K562 (cell line): ENCODE measurements around the gene NLRP6. TPM values are rescaled to one million over a fixed set of nuclear protein-coding genes. Genes with fewer than 3 reads are reported as not detected.
A peak's percentile ranks its signal among the peaks of the same experiment; 100 is the strongest.

Experiments
- ATAC-seq: fragments of 200-7000 bp; cut with Tn5 transposase; 3 replicates; pipeline ENCODE4 v1.9.1; 2020; ENCODE audit warnings: moderate library complexity
- BruUV-seq: library from RNA; stranded (reverse); fragments of 400-500 nt; replicated peaks from 2 replicates; lab custom pipeline; 2021; lab: Mats Ljungman, UMichigan
- CTCF ChIA-PET: fragments of 300-600 bp; formaldehyde crosslinking; extraction: SDS; loops from one replicate; lab custom pipeline; 2021; ENCODE audit warnings: low intra/inter-chr PET ratio; lab: Yijun Ruan, JAX
- POLR2A ChIA-PET: fragments of 300-600, 350-650 bp; sonication (Branson Sonifier 250); formaldehyde crosslinking; extraction: SDS; loops from one replicate; lab custom pipeline; 2021; ENCODE audit warnings: antibody characterized with exemption, inconsistent platforms; lab: Yijun Ruan, JAX
- DNase-seq, 4 experiments: peaks; one replicate each; pipeline versions ENCODE4 v3.0.0 to v3.0.0-alpha.2; 2011 to 2018; ENCODE audit warnings: low spot score in 3 of 4, mixed read lengths in 3 of 4; ENCODE audit errors: extremely low read depth in 1 of 4
- FAIRE-seq: peaks from 2 replicates; lab custom pipeline; 2011; peaks lifted over from hg19 to GRCh38; lab: Jason Lieb, UNC
- H2AFZ ChIP-seq: 2 replicates; pipeline ENCODE4 v1.6.0; 2011; ENCODE audit warnings: low read depth, low read length, control low read depth, inconsistent platforms
- H3K27ac ChIP-seq: fragments of 200-600 bp; 3 replicates; pipeline ENCODE4 v1.8.0; 2011; ENCODE audit warnings: low read depth, mild to moderate bottlenecking, control low read depth, inconsistent platforms, low read length, moderate library complexity, mixed read lengths; ENCODE audit errors: extremely low read depth
- H3K27me3 ChIP-seq, 2 experiments: fragments of 300-600 bp in 1 of 2; 2 replicates in 1 of 2; 3 replicates in 1 of 2; pipeline versions ENCODE4 v1.6.0 to v1.8.0; 2011; ENCODE audit warnings: inconsistent platforms in 2 of 2, low read length in 2 of 2, mild to moderate bottlenecking in 1 of 2, mixed read lengths in 1 of 2, moderate library complexity in 1 of 2; ENCODE audit not compliant: control insufficient read depth in 2 of 2, insufficient read depth in 2 of 2
- H3K36me3 ChIP-seq: fragments of 300-600 bp; 3 replicates; pipeline ENCODE4 v1.8.0; 2011; ENCODE audit warnings: mild to moderate bottlenecking, low read length, inconsistent platforms; ENCODE audit not compliant: control insufficient read depth, insufficient read depth
- H3K4me1 ChIP-seq, 2 experiments: fragments of 200-600 bp in 1 of 2; replicated peaks in 1 of 2; 2 replicates in 1 of 2; 3 replicates in 1 of 2; pipeline versions ENCODE4 v1.5.1 to v1.8.0; 2011; ENCODE audit warnings: inconsistent platforms in 2 of 2, low read length in 2 of 2, mild to moderate bottlenecking in 1 of 2, mixed read lengths in 1 of 2, moderate library complexity in 1 of 2; ENCODE audit not compliant: control insufficient read depth in 2 of 2, insufficient read depth in 2 of 2
- H3K4me2 ChIP-seq: 2 replicates; pipeline ENCODE4 v1.6.1; 2011; ENCODE audit warnings: low read length, control low read depth, inconsistent platforms, mixed read lengths; ENCODE audit not compliant: insufficient read depth
- H3K4me3 ChIP-seq: fragments of 200-600 bp; sonication (generic), shearing (Covaris generic); 2 replicates; pipeline ENCODE4 v1.5.1; 2016; ENCODE audit warnings: control low read depth, inconsistent platforms
- H3K79me2 ChIP-seq: fragments of 200-600 bp; 3 replicates; pipeline ENCODE4 v1.8.0; 2011; ENCODE audit warnings: low read length, inconsistent platforms; ENCODE audit not compliant: control insufficient read depth, insufficient read depth
- H3K9ac ChIP-seq, 2 experiments: 2 replicates each; pipeline versions ENCODE4 v1.6.0 to v1.6.1; 2011; ENCODE audit warnings: low read depth in 2 of 2, low read length in 2 of 2, control low read depth in 1 of 2, inconsistent platforms in 1 of 2, mild to moderate bottlenecking in 1 of 2, mixed read lengths in 1 of 2; ENCODE audit not compliant: insufficient read depth in 1 of 2
- H3K9me1 ChIP-seq: one replicate; pipeline ENCODE4 v1.6.0; 2011; ENCODE audit warnings: inconsistent platforms, mild to moderate bottlenecking, low read length, moderate library complexity; ENCODE audit not compliant: control insufficient read depth, insufficient read depth
- H3K9me3 ChIP-seq: replicated peaks from 2 replicates; pipeline ENCODE4 v1.5.1; 2011; ENCODE audit warnings: low read depth, low read length, inconsistent platforms; ENCODE audit not compliant: control insufficient read depth, insufficient read depth
- H4K20me1 ChIP-seq: replicated peaks from 2 replicates; pipeline ENCODE4 v1.6.1; 2011; ENCODE audit warnings: low read length, inconsistent platforms, mixed read lengths; ENCODE audit not compliant: control insufficient read depth, insufficient read depth
- GABPB1 ChIP-seq: sonication (generic); formaldehyde crosslinking; IDR thresholded peaks from 2 replicates; pipeline ENCODE4 v1.8.0; 2022; ENCODE audit warnings: mild to moderate bottlenecking, missing genetic modification reagents
- MCM7 ChIP-seq, 2 experiments: fragments of 450-650 bp; IDR thresholded peaks; 2 replicates each; pipeline ENCODE4 v1.6.1; 2016 to 2018
- NR3C1 ChIP-seq: sonication (generic); formaldehyde crosslinking; IDR thresholded peaks from 2 replicates; pipeline ENCODE4 v1.8.1; 2022; ENCODE audit warnings: missing genetic modification reagents
- RAD21 ChIP-seq, 2 experiments: fragments of 250-450 bp in 1 of 2; fragments of 450-650 bp in 1 of 2; sonication (Bioruptor Pico) in 1 of 2; formaldehyde crosslinking in 1 of 2; IDR thresholded peaks in 1 of 2; conservative IDR thresholded peaks in 1 of 2; 2 replicates each; pipeline versions ENCODE4 v1.4.0 to v1.8.0; 2020 to 2022; ENCODE audit warnings: mild to moderate bottlenecking in 2 of 2, moderate library complexity in 1 of 2
- RB1 ChIP-seq: fragments of 450-650 bp; IDR thresholded peaks from 2 replicates; pipeline ENCODE4 v1.6.1; 2017; ENCODE audit warnings: low read depth, mild to moderate bottlenecking
- XRCC5 ChIP-seq: fragments of 200-400 bp; formaldehyde crosslinking; IDR thresholded peaks from 2 replicates; pipeline ENCODE4 v1.6.1; 2017; ENCODE audit warnings: low read depth, mild to moderate bottlenecking, low read length
- ZBTB17 ChIP-seq: fragments of 450-650 bp; formaldehyde crosslinking; IDR thresholded peaks from 2 replicates; pipeline ENCODE4 v1.4.0; 2020; ENCODE audit warnings: mild to moderate bottlenecking
- ZFP91 ChIP-seq: sonication (generic); formaldehyde crosslinking; IDR thresholded peaks from 2 replicates; pipeline ENCODE4 v1.8.0; 2022; ENCODE audit warnings: mild to moderate bottlenecking, missing genetic modification reagents
- ZNF263 ChIP-seq: sonication (generic); formaldehyde crosslinking; IDR thresholded peaks from 2 replicates; pipeline ENCODE4 v1.8.0; 2022; ENCODE audit warnings: mild to moderate bottlenecking, missing genetic modification reagents, borderline replicate concordance
- ZNF280B ChIP-seq: fragments of 250-450 bp; sonication (Bioruptor Pico); IDR thresholded peaks from 2 replicates; pipeline ENCODE4 v1.5.1; 2021; ENCODE audit warnings: mild to moderate bottlenecking
- WGBS: fragments of 100-300 bp; shearing (Covaris generic); methylation state at CpG from one replicate; pipeline ENCODE4 v1.1.6; 2016; ENCODE audit warnings: low coverage, mixed read lengths; ENCODE audit not compliant: insufficient coverage; ENCODE audit errors: missing lambda C conversion rate; 5-methylcytosine and 5-hydroxymethylcytosine counted together
- in situ Hi-C: fragments of 300-500 bp; cut with MboI; formaldehyde crosslinking; loops from 4 replicates; pipeline ENCODE4 v1.15.0; 2018; ENCODE audit warnings: inconsistent platforms, mixed read lengths
- intact Hi-C: fragments of 100-400 bp; cut with micrococcal nuclease; formaldehyde crosslinking; loops from 2 replicates; pipeline ENCODE4 v1.14.2; 2022
- polyA plus RNA-seq, 8 experiments: library from polyadenylated mRNA; depleted of rRNA in 4 of 8; stranded (reverse) in 5 of 8; unstranded in 3 of 8; fragments of >200 nt; fragmentation: Nextera tagmentation in 2 of 8; fragmentation: Illumina TruSeq in 1 of 8; extraction: Ambion mirVana in 2 of 8; extraction: Trizol in 1 of 8; gene quantifications; 2 replicates each; pipeline versions ENCODE4 v1.2.1 to v1.2.3, GENCODE V29; 2011 to 2014; ENCODE audit warnings: inconsistent platforms in 1 of 8, missing spikeins in 1 of 8
- total RNA-seq, 7 experiments: library from RNA; depleted of rRNA in 6 of 7; stranded (reverse); fragments of >200 nt in 6 of 7; fragmentation: Illumina TruSeq in 2 of 7; extraction: Trizol in 2 of 7; gene quantifications; 2 replicates each; pipeline versions ENCODE4 v1.2.1 to v1.2.3, GENCODE V29; 2011 to 2021; ENCODE audit warnings: low replicate concordance in 1 of 7
- TF ChIP-seq, protein P1 (sequence below), 3 experiments: IDR thresholded peaks in 2 of 3; conservative IDR thresholded peaks in 1 of 3; 2 replicates each; pipeline ENCODE4 v1.5.1; 2011 to 2012; ENCODE audit warnings: low read length in 3 of 3, mild to moderate bottlenecking in 3 of 3, control low read depth in 2 of 3, improper control_type of control experiment in 1 of 3, inconsistent platforms in 1 of 3, low read depth in 1 of 3, mixed read lengths in 1 of 3, moderate library complexity in 1 of 3; ENCODE audit not compliant: insufficient read depth in 2 of 3

Gene NLRP6
- total and polyA plus RNA-seq, 9 of the 15 experiments (the other 6 are each of a cell fraction or from before 2014, with no cell fraction given) = 0.03 to 0.18 (median 0.15) TPM; not detected in 5

GRCh38 chr11:250740-251299 is 27.4 kb upstream of the NLRP6 start (continued):
- TF ChIP-seq ZFP91 (CRISPR knock-in tag) (no peak), RB1 (peak; percentile 47; the same call in 1 of the 2 replicates), ZNF280B (CRISPR knock-in tag) (no peak), NR3C1 (no peak), XRCC5 (0 out of 2 replicates have a peak, but pooled peaks have one; percentile 62), GABPB1 (CRISPR knock-in tag) (no peak)
- TF ChIP-seq, all 486 proteins: peak for 15

- TF ChIP-seq RAD21 (CRISPR knock-in tag; conservative IDR thresholded peaks at IDR 0.05 in 1 of 2, IDR thresholded peaks at IDR 0.05 in 1 of 2) (0 out of 4 replicates have a peak, but pooled peaks of 1 of the 2 experiments have one; percentile 10), MCM7 (IDR thresholded peaks at IDR 0.05) (no peak), ZNF263 (CRISPR knock-in tag) (peak; percentile 63; the same call in 1 of the 2 replicates), ZBTB17 (CRISPR knock-in tag) (no peak)
- TF ChIP-seq, protein P1, sequence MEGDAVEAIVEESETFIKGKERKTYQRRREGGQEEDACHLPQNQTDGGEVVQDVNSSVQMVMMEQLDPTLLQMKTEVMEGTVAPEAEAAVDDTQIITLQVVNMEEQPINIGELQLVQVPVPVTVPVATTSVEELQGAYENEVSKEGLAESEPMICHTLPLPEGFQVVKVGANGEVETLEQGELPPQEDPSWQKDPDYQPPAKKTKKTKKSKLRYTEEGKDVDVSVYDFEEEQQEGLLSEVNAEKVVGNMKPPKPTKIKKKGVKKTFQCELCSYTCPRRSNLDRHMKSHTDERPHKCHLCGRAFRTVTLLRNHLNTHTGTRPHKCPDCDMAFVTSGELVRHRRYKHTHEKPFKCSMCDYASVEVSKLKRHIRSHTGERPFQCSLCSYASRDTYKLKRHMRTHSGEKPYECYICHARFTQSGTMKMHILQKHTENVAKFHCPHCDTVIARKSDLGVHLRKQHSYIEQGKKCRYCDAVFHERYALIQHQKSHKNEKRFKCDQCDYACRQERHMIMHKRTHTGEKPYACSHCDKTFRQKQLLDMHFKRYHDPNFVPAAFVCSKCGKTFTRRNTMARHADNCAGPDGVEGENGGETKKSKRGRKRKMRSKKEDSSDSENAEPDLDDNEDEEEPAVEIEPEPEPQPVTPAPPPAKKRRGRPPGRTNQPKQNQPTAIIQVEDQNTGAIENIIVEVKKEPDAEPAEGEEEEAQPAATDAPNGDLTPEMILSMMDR (IDR thresholded peaks at IDR 0.05 in 2 of 3, conservative IDR thresholded peaks at IDR 0.05 in 1 of 3; ENCODE audit: insufficient read depth in 2 of 3, low read depth in 1 of 3, low read length in 3 of 3) = peak in 2 of 3 experiments; percentile 19 to 27; a peak in 2 of 6 replicates
- TF ChIP-seq, all 486 proteins: peak for 3
- ChIA-PET CTCF (interaction anchor here (0.8 kb wide), 1 partner anchor 105 kb away, joined by 3 read pairs; no protein-coding TSS in a partner anchor), POLR2A (interaction anchor here (1.1 to 2.0 kb wide), 7 partner anchors 13 to 197 kb away, joined by 3 to 9 read pairs (median 7); partner anchors contain the start of genes BET1L, PSMD13 and RIC8A)
- intact Hi-C loops (no loop called here), in situ Hi-C loops (loop anchor here (5.0 kb wide), 1 partner anchor 106 kb away; no protein-coding TSS in a partner anchor)
- no TSS peak for BruUV-seq
- DNase-seq = peak in 3 of 4 experiments; percentile 27 to 66 (median 53)
- H3K79me2 ChIP-seq = no peaks in the 10 kb centered on the region
- ATAC-seq = peak; percentile 60
- no peaks in the 10 kb centered on the region for H4K20me1 ChIP-seq
- H3K36me3 ChIP-seq = peaks cover 73% of the 10 kb centered on the region
- H3K4me2 ChIP-seq = no peak overlapping the region
- no peak overlapping the region for H3K9ac ChIP-seq
- FAIRE-seq = no peak
- H3K27me3 ChIP-seq = no peaks in the 10 kb centered on the region
- WGBS = 75% methylated on average over 10 of the region's 10 CpGs
- H3K4me1 ChIP-seq = peaks cover 0 to 3% of the 10 kb centered on the region in 2 experiments; a peak in 3 of 5 replicates
- no peak overlapping the region for H3K4me3 ChIP-seq
- H3K9me3 ChIP-seq = no peaks in the 10 kb centered on the region
- no peak overlapping the region for H2AFZ ChIP-seq
- H3K9me1 ChIP-seq = no peaks in the 10 kb centered on the region
- H3K27ac ChIP-seq = no peak overlapping the region
These were observed 26.7 kb upstream of the NLRP6 start for GRCh38 chr11:251550-251949.
